ENCODE measurements around the gene EIF2B5.

Gene EIF2B5

DNA sequence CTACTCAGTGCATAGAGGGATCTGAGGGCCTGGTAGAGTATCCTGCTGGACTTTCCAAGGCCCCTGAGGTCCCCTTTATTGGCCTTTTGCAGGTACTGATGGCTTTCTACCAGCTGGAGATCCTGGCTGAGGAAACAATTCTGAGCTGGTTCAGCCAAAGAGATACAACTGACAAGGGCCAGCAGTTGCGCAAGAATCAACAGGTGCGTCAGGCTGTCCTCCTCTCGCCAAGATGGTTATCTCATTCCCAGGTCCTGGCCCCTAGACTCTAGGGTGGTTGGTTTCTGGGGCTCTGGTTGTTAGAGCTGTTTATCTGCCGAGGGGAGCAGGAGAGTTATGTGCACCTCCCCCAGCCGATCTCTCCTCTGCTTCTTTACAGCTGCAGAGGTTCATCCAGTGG, 9.3 kb downstream of the EIF2B5 start:
- H3K79me2 ChIP-seq (ENCODE audit: insufficient read depth, low read length): no peaks in the 10 kb centered on the region; the same call in 1 of the 2 replicates
- H3K4me3 ChIP-seq (ENCODE audit: low read length, poor library complexity, severe bottlenecking): no peak overlapping the region
- peaks cover 61% of the 10 kb centered on the region; the same call in 1 of the 2 replicates for H3K36me3 ChIP-seq (ENCODE audit: insufficient read depth, low read length)
- no peaks in the 10 kb centered on the region for H3K9me2 ChIP-seq (replicated peaks; ENCODE audit: low read depth, low read length)
- no peaks in the 10 kb centered on the region for H3F3A ChIP-seq (ENCODE audit: low read depth)
- H2AFZ ChIP-seq (ENCODE audit: low read length): no peak overlapping the region
- no peaks in the 10 kb centered on the region for H4K20me1 ChIP-seq (ENCODE audit: insufficient read depth, low read length, poor library complexity, severe bottlenecking)
- no peaks in the 10 kb centered on the region for H3K4me1 ChIP-seq (ENCODE audit: insufficient read depth, low read length, poor library complexity, severe bottlenecking)
- H3K9me3 ChIP-seq (ENCODE audit: insufficient read depth, low read depth, low read length): no peaks in the 10 kb centered on the region
- H3K4me2 ChIP-seq (ENCODE audit: low read depth, low read length, poor library complexity, severe bottlenecking): no peak overlapping the region
- H3K9ac ChIP-seq (ENCODE audit: low read depth, low read length, poor library complexity, severe bottlenecking): no peak overlapping the region
- no peaks in the 10 kb centered on the region for H3K27me3 ChIP-seq (ENCODE audit: insufficient read depth, low read length, poor library complexity, severe bottlenecking)
- TF ChIP-seq, protein P1, sequence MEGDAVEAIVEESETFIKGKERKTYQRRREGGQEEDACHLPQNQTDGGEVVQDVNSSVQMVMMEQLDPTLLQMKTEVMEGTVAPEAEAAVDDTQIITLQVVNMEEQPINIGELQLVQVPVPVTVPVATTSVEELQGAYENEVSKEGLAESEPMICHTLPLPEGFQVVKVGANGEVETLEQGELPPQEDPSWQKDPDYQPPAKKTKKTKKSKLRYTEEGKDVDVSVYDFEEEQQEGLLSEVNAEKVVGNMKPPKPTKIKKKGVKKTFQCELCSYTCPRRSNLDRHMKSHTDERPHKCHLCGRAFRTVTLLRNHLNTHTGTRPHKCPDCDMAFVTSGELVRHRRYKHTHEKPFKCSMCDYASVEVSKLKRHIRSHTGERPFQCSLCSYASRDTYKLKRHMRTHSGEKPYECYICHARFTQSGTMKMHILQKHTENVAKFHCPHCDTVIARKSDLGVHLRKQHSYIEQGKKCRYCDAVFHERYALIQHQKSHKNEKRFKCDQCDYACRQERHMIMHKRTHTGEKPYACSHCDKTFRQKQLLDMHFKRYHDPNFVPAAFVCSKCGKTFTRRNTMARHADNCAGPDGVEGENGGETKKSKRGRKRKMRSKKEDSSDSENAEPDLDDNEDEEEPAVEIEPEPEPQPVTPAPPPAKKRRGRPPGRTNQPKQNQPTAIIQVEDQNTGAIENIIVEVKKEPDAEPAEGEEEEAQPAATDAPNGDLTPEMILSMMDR (conservative IDR thresholded peaks at IDR 0.05; ENCODE audit: low read length): no peak
- no peak for TF ChIP-seq EZH2phosphoT487 (IDR thresholded peaks at IDR 0.05; ENCODE audit: borderline replicate concordance)

DNA sequence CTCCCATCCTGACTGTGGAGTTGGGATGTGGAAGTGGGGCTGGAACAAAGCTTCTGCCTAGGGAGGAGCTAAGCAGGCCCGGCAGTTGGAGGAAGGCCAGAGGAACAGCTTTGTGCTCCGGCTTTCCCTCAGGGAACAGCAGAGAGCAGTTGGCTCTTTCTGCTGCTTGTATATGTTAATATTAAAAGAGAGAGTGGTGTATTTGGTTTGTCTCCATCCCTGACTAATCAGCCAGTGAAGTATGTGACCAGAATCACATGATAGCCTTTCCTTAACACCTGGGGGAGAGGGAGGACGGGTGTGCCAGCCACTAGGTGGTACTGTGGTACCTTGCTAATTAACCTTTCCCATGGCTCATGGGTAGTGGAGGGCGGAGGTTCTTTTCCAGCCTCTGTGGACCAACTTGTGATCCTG, 10.0 kb downstream of the EIF2B5 start:
- H3K27me3 ChIP-seq (ENCODE audit: insufficient read depth, low read length, poor library complexity, severe bottlenecking): no peaks in the 10 kb centered on the region
- no peaks in the 10 kb centered on the region; the same call in 1 of the 2 replicates for H3K79me2 ChIP-seq (ENCODE audit: insufficient read depth, low read length)
- no peaks in the 10 kb centered on the region for H3K4me1 ChIP-seq (ENCODE audit: insufficient read depth, low read length, poor library complexity, severe bottlenecking)
- H3K36me3 ChIP-seq (ENCODE audit: insufficient read depth, low read length): peaks cover 60% of the 10 kb centered on the region; the same call in 1 of the 2 replicates
- no peak overlapping the region for H3K4me3 ChIP-seq (ENCODE audit: low read length, poor library complexity, severe bottlenecking)
- no peak overlapping the region for H2AFZ ChIP-seq (ENCODE audit: low read length)
- no peak for TF ChIP-seq EZH2phosphoT487 (IDR thresholded peaks at IDR 0.05; ENCODE audit: borderline replicate concordance)
- TF ChIP-seq, protein P1 (conservative IDR thresholded peaks at IDR 0.05; ENCODE audit: low read length): peak; percentile 63
- H3F3A ChIP-seq (ENCODE audit: low read depth): no peaks in the 10 kb centered on the region
- no peak overlapping the region for H3K9ac ChIP-seq (ENCODE audit: low read depth, low read length, poor library complexity, severe bottlenecking)
- no peaks in the 10 kb centered on the region for H3K9me2 ChIP-seq (replicated peaks; ENCODE audit: low read depth, low read length)
- no peak overlapping the region for H3K4me2 ChIP-seq (ENCODE audit: low read depth, low read length, poor library complexity, severe bottlenecking)
- no peaks in the 10 kb centered on the region for H3K9me3 ChIP-seq (ENCODE audit: insufficient read depth, low read depth, low read length)
- no peaks in the 10 kb centered on the region for H4K20me1 ChIP-seq (ENCODE audit: insufficient read depth, low read length, poor library complexity, severe bottlenecking)

DNA sequence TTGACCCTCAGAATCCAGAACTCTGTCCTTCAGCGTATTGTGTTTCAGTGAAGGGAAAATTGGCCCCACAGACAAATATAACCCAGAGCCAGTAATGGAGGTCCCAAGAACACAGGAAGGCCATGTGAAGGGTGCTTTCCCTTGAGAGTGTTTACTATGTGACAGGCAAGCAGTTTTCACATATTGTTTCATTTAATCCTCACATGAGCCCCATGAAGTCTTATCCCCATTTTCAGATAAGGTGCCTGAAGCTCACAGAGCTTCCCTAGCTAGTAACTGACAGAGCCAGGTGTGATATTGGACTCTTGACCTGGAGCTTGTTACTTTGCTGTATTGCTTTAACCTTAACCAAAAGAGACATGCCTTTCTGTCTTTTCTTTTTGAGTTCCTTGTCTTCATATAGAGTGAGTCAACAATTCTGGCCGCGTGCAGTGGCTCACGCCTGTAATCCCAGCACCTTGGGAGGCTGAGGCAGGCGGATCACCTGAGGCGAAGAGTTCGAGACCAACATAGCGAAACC, 10.7 kb downstream of the EIF2B5 start:
- Histone ChIP-seq H3K36me3 (ENCODE audit: insufficient read depth, low read length) (peaks cover 54% of the 10 kb centered on the region; the same call in 1 of the 2 replicates), H3K27me3 (ENCODE audit: insufficient read depth, low read length, poor library complexity, severe bottlenecking) (no peaks in the 10 kb centered on the region), H3K79me2 (ENCODE audit: insufficient read depth, low read length) (no peaks in the 10 kb centered on the region), H3K4me2 (ENCODE audit: low read depth, low read length, poor library complexity, severe bottlenecking) (no peak overlapping the region), H3K4me3 (ENCODE audit: low read length, poor library complexity, severe bottlenecking) (no peak overlapping the region), H3K9me2 (replicated peaks; ENCODE audit: low read depth, low read length) (no peaks in the 10 kb centered on the region), H2AFZ (ENCODE audit: low read length) (no peak overlapping the region), H3K4me1 (ENCODE audit: insufficient read depth, low read length, poor library complexity, severe bottlenecking) (no peaks in the 10 kb centered on the region), H4K20me1 (ENCODE audit: insufficient read depth, low read length, poor library complexity, severe bottlenecking) (no peaks in the 10 kb centered on the region), H3K9me3 (ENCODE audit: insufficient read depth, low read depth, low read length) (no peaks in the 10 kb centered on the region), H3K9ac (ENCODE audit: low read depth, low read length, poor library complexity, severe bottlenecking) (no peak overlapping the region), H3F3A (ENCODE audit: low read depth) (no peaks in the 10 kb centered on the region)
- TF ChIP-seq EZH2phosphoT487 (IDR thresholded peaks at IDR 0.05; ENCODE audit: borderline replicate concordance): no peak
- TF ChIP-seq, protein P1 (conservative IDR thresholded peaks at IDR 0.05; ENCODE audit: low read length): no peak

All from Loucy (cell line).